NCI-H2107 treated with DMSO at 0.1 percent for 48 hours (cell line): ENCODE measurements around the gene EFHD1.
"Not testable (repeated sequence)": the region's sequence is repeated elsewhere in the genome, so short reads cannot be mapped to it uniquely, and the experiment has no call there.

ENCODE experiments used
- DNase-seq: peaks from one replicate; lab custom pipeline; 2025; ENCODE audit not compliant: unreplicated experiment; lab: John Stamatoyannopoulos, UW

Gene EFHD1

DNA sequence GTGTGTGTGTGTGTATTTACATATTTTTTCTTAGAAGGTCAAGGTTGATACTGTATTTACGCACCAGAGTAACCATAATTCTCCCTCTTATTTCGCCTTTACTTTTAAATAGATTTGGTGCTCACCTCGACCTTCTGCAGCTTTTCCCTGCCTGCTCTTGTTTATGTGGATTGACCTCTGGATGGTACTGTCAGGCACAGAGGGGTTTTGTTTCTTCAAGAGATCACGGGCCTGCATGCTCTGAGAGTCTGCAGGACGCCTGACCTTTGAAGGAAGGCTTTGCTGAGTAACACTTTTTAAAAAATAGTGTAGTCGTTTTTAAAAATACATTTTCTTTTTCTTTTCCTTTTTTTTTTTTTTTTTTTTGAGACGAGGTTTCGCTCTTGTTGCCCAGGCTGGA is 18.1 kb upstream of the EFHD1 start:
- no peak for DNase-seq

- peak; percentile 54 for DNase-seq
These were observed 12.2 kb upstream of the EFHD1 start for GRCh38 chr2:232621186-232621585.

- DNase-seq: no peak
These were observed 10.8 kb upstream of the EFHD1 start for GRCh38 chr2:232622563-232622962.

GRCh38 chr2:232623768-232624765 is 9.3 kb upstream of the EFHD1 start:
- peak; percentile 47 for DNase-seq

DNA sequence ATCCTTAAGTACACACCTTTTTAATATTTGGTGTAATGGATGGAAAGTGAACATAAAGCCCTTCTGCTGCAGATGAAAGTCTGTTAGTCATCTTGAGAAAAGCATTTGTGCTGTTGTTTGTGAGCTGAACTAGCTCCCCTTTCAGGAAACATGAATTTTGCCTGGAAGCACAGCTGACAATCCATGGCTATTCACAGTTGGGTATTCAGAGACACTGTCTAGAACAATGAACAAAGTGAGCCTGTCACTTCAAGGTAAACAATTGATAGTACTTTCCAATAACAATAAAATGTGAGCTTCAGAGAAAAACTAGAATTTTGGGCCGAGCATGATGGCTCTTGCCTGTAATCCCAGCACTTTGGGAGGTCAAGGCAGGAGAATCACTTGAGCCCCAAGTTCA is 6.8 kb upstream of the EFHD1 start:
- no peak for DNase-seq

DNA sequence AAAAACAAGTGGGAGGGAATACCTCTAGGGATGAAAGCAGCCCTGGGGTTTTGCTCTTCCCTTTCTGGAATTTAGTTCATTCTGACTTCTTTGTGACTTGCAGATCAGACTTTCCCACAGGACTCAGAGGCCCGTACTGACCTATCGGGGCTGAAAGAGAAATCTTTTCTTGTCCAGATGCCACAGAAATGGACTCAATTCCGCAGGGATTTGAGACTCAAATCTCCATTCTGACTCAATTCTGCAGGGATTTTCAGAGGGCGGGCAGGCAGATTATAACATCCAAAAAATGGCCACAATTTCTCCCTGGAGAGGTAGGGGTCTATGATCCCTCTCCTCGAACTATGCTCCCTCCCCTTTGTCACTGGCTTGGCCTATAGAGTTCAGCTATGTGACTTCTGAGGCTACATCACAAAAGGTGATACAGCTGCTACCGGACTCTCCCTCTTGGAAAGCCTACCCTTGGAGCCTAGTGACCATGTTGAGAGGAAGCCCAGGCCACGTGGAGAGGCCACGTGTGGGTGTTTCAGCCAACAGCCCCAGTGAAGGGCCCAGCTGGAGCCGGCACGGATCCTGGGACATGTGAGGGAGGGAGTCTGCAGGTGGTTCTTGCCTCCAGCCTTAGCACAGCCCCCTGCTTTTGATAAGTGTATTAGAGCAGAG is 4.8 kb upstream of the EFHD1 start:
- no peak for DNase-seq

GRCh38 chr2:232629129-232629475 is 4.3 kb upstream of the EFHD1 start:
- no peak for DNase-seq

DNA sequence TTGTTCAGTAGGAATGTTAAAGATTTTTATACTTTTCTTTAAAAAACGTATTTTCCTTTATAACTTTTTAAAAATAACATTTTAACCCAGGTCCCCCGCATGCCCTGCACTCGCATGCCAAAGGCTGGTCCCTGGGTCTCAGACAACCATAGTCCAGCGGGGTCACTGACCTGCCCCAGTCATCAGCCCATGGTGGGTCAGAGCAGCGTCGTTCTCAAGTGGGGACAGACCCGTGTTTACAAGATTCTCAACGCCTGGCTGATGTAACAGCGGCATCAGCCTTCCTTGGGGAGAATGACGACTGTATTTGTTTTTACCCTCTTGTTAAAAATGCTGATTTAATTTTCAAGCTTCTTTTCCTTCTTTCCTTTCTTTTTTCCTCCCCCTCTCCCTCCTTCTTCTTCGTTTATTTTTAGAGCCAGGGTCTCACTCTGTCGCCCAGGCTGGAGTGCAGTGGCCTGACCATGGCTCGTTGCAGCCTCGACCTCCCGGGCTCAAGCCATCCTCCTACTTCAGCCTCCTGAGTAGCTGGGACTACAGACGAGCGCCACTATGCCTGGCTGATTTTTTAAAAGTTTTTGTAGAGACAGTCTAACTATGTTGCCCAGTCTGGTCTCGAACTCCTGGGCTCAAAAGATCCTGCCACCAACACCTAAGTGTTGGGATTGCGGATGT is 1.0 kb upstream of the EFHD1 start:
- DNase-seq: no peak

- no peak for DNase-seq
These were observed 446 bp upstream of the EFHD1 start for GRCh38 chr2:232632904-232633412.

DNA sequence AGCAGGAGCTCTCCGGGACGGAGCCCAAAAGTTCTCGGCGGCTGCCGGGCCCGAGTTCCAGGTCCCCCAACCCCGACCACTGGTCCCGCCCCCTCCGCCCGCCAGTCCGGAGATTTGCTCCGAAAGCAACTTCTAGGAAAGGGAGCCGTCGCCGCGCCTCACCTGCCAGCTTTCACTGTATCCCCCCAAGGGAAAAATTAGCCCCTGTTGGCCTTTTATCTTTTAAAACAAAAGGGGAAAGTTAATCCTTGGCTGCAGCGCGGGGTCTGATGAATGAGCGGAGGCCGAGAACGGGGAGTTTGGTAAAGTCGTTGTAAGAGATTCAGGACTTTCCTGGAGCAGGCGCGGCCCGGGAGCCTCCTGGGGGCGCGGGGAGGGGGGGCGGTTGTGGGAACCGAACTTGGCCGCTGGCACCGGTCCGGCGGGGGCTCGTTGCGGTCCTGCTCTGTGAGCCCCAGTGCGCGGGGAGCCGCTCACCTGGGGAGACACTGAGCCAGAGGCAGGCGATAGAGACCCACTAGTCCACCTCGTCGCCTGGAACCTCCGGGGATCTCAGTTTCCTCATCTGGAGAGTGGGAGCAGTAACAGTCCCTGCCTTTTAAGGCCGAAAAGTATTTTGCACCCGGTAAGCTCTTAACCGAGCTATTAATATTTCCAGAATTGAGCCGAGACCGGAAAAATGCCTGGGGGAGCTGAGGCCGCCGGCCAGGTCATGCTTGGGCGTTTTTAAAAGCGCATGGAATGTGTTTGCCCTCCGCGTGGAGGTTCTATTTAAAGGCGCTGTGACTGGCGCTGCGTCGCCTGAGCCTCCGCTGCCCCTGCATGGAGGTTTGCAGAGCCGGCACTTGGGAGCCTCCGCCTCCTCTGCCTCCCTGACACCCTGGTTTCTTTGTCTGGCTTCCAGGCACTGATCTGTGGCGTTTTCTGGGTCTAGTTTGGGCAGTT is 1.1 kb downstream of the EFHD1 start:
- DNase-seq: no peak

DNA sequence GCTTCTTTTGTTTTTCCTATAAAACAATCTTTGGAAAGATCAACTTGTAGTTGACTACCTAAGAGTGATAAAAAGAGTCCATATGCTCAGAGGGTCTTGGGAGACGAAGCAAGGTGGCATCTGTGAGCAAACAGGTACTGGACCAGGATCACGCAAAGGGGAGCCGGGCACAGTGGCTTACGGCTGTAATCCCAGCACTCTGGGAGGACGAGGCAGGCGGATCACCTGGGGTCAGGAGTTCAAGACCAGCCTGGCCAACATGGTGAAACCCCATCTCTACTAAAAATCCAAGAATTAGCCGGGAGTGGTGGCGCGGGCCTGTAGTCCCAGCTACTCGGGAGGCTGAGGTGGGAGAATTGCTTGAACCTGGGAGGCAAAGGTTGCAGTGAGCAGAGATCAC is 2.0 kb downstream of the EFHD1 start:
- not testable (repeated sequence) for DNase-seq

DNA sequence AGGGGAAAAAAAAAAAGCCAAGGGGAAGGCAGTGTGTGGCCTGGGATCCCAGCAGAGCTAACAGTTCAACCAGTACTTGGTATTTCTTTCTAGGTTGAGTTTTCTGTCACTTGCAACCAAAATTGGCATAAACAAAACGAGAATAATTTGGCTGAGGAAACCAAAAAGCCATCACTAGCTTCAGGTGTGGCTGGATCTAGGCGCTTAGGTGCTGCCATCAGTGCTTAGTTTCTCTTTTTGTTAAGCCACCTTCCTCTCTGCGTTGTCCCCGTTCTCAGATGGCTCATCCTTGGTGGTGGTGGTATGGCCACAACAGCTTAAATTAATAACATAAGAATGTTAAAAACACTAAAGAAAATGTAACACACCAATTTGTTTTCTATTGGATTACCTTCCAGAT is 2.4 kb downstream of the EFHD1 start:
- DNase-seq: no peak

DNA sequence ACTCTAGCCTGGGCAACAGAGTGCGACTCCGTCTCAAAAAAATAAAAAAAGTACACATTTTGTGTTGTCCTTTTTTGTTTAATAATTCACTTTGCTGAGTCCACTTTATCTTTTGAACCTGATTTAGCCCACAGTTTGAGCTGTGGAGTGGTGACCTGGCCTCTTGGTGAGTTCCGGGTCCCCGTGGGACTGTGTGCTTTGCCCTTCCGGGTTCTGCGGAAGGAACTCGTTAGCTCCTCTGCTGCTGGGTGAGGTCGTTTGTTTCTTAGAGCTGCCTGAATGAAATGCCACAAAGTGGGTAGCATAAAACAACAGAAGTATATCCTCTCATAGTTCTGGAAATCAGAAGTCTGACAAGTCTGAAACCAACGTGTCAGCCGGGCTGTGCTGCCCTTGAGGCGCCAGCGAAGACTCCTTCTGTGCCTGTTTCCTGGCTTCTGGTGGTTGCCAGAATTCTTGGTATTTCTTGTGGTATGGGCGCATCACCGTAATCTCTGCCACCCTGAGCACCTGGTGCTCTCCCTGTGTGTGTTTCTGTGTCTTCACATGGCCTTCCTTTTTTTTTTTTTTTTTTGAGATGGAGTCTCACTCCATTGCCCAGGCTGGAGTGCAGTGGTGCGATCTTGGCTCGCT is 3.5 kb downstream of the EFHD1 start:
- DNase-seq: no peak

DNA sequence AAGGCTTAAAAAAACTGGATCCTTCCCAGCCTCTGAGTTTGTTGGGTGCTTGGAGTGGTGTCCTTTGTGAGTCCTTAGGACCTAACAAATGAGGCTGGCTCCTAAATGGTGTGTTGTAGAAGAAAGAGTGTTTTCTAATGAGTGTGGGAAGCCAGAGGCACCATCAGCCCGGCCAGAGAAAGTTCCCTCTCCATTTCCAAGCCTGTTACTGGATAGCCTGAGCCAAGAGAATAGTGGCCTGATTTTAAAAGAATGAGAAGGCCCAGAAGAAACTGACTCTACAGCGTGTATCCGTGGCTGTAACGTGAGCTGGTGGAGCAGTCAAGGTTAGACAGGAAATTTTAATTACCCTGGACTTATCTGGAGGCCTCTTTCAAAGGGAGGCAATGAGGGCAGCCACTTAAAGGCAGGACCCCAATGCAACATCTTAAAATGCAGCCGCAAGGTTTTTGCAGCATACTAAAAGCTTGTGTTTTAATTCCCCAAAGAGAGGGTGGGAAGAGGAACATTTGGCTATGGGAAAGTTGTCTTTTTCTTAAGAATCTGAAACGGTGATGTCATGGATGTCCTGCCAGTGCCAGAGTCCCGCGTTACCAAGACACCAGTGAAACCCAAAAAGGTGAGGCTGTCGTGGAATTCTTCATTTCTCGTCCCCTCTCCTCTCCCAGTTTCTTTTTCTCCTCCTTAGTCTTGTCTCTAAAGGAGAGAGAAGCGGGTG is 4.6 kb downstream of the EFHD1 start:
- no peak for DNase-seq

GRCh38 chr2:232641153-232641848 is 7.9 kb downstream of the EFHD1 start:
- no peak for DNase-seq

DNA sequence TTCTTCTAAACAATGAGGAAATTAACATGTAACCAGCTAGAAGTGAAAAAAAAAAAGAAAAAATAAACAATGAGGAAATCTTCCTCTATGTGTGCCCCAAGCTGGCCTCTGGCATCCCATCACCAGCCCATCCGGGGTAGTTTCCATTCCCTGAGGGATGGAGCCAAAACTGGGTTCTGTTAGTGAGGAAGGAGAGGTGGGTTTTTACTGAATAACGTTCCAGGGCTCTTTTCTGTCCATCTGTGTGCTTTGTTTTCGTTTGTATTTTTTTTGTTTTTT is 9.7 kb downstream of the EFHD1 start:
- DNase-seq: no peak

DNA sequence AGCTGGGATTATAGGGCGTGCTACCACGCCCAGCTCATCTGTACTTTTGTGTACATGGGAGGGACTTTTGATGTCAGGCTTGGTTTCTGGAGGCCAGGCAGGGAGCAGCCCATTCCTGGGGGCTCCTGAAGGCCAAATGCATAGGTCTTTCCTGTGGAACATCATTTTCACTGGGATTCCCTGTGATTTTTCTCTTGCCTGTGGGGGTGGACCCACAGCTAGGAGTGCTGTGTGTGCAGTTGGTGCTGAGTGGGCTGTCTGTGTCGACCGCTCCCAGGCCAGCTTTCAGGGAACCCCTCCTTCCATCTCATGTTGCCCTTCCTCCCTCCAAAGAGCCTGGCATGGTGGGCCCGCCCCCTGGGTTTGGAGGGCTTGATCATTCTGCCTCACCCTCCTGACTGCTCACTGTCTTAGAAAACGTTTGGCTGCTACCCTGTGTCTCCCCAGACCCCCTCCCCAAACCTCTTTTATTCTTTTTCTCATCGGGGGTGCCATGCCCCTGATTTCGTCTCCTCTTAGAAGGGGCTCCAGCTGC is 10.5 kb downstream of the EFHD1 start:
- DNase-seq: no peak

DNA sequence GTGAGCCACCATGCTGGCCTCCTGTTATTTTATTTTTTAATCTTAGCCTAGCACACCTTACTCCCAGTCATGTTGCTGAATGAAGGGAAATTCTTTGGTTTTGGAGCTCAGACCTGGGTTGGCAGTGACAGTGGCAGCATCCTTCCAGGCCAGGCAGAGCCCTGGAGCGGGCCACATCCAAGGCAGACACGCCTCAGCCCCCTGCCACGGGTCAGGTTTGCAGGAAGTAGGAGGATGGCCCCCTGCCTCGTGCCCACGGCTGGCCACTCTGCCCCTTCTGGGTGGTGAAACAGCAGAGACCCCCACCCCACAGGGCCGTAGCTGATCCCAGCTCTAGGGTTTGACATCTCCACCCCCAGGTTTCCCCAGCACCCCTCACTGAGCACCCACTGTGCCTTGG is 11.7 kb downstream of the EFHD1 start:
- DNase-seq: no peak

- DNase-seq: no peak
These were observed 13.3 kb downstream of the EFHD1 start for GRCh38 chr2:232646726-232647125.
